ENCODE results near the gene STMP1.
"Not testable (repeated sequence)": the region's sequence is repeated elsewhere in the genome, so short reads cannot be mapped to it uniquely, and the experiment has no call there.

Gene STMP1

DNA sequence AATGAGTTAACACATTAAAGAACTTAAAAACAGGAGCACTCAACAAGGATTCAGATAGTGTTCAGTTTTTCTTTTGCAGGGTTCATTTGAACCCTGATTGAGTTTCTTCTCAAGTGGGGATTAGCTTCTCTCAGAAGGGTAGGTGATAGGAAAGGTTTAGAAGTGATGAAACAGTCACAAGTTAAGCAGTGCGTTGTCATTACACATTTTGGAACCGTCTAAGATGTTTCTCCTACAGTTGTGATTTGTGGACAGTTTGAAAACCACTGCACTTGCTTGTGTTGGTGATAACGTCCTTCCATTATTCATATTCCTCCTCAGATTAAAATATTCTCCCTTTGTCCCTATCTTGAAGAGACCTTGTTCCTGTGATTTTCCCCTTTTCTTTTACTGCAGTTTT, 2.7 kb downstream of the STMP1 start:
- no peak overlapping the region for H3K27ac ChIP-seq (ENCODE audit: low read depth, low read length)
- H3K36me3 ChIP-seq (ENCODE audit: control insufficient read depth, insufficient read depth, low read length), result peaks cover 6% of the 10 kb centered on the region; the same call in 1 of the 2 replicates
- H3K9me3 ChIP-seq (ENCODE audit: control insufficient read depth, insufficient read depth, low read depth, low read length), result peaks cover 7% of the 10 kb centered on the region; the same call in 1 of the 2 replicates
- no peaks in the 10 kb centered on the region for H3K27me3 ChIP-seq (ENCODE audit: control insufficient read depth, insufficient read depth, low read length)
- no peak overlapping the region for H3K4me3 ChIP-seq (ENCODE audit: low read depth, low read length)
- no peak overlapping the region for H3K9ac ChIP-seq (ENCODE audit: low read length)
- H3K4me1 ChIP-seq (ENCODE audit: control insufficient read depth, insufficient read depth, low read length), result peaks cover 6% of the 10 kb centered on the region

DNA sequence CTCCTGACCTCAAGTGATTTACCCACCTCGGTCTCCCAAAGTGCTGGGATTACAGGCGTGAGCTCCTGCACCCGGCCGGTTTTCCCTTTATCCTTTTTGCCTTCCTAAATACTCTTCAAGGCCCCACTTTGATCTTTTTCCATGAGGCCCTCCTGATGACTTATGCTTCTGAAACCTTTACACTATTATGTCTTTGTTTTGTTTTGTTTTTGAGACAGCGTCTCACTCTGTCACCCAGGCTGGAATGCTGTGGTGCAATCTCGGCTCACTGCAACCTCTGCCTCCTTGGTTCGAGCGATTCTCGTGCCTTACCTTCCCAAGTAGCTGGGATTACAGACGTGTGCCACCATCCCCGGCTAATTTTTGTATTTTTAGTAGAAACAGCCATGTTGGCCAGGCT, 3.8 kb downstream of the STMP1 start:
- Histone ChIP-seq H3K9me3 (ENCODE audit: control insufficient read depth, insufficient read depth, low read depth, low read length) (peaks cover 7% of the 10 kb centered on the region; the same call in 1 of the 2 replicates), H3K27me3 (ENCODE audit: control insufficient read depth, insufficient read depth, low read length) (no peaks in the 10 kb centered on the region), H3K4me1 (ENCODE audit: control insufficient read depth, insufficient read depth, low read length) (peaks cover 6% of the 10 kb centered on the region), H3K27ac (ENCODE audit: low read depth, low read length) (no peak overlapping the region), H3K4me3 (ENCODE audit: low read depth, low read length) (no peak overlapping the region), H3K36me3 (ENCODE audit: control insufficient read depth, insufficient read depth, low read length) (peaks cover 6% of the 10 kb centered on the region; the same call in 1 of the 2 replicates), H3K9ac (ENCODE audit: low read length) (no peak overlapping the region)

DNA sequence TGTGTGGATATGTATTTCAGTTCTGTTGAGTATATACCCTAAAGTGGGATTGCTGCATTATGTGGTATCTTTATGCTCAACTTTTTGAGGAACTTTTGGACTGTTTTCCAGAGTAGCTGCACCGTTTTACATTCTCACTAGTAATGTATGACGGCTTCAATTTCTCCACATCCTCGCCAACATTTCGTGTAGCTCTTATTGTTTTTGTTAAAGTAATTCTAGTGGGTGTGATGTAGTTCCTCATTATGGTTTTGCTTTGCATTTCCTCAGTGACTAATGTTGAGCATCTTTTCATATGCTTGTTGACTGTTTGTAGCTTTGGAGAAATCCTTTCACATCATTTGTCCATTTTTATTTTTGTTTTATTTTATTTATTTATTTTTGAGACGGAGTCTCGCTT, 4.5 kb downstream of the STMP1 start:
- Histone ChIP-seq H3K4me1 (ENCODE audit: control insufficient read depth, insufficient read depth, low read length) (peaks cover 1% of the 10 kb centered on the region), H3K27me3 (ENCODE audit: control insufficient read depth, insufficient read depth, low read length) (no peaks in the 10 kb centered on the region), H3K36me3 (ENCODE audit: control insufficient read depth, insufficient read depth, low read length) (peaks cover 6% of the 10 kb centered on the region; the same call in 1 of the 2 replicates), H3K9ac (ENCODE audit: low read length) (no peak overlapping the region), H3K27ac (ENCODE audit: low read depth, low read length) (no peak overlapping the region), H3K9me3 (ENCODE audit: control insufficient read depth, insufficient read depth, low read depth, low read length) (peaks cover 7% of the 10 kb centered on the region; the same call in 1 of the 2 replicates), H3K4me3 (ENCODE audit: low read depth, low read length) (no peak overlapping the region)

DNA sequence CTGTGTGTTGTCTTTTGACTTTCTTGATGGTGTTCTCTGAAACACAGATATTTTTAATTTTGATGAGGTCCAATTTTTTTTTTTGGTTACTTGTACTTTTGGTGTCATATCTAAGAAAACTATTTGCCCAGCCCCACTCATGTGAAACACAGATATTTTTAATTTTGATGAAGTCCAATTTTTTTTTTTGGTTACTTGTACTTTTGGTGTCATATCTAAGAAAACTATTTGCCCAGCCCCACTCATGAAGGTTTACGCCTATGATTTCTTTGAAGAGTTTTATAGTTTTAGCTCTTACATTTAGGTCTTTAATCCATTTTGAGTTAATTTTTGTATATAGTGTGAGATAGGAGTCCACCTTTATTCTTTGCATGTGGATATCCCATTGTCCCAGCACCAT, 5.3 kb downstream of the STMP1 start:
- not testable (repeated sequence) for H3K9me3 ChIP-seq (ENCODE audit: control insufficient read depth, insufficient read depth, low read depth, low read length); H3K27me3 ChIP-seq (ENCODE audit: control insufficient read depth, insufficient read depth, low read length); H3K4me3 ChIP-seq (ENCODE audit: low read depth, low read length); H3K36me3 ChIP-seq (ENCODE audit: control insufficient read depth, insufficient read depth, low read length); H3K27ac ChIP-seq (ENCODE audit: low read depth, low read length); H3K9ac ChIP-seq (ENCODE audit: low read length); H3K4me1 ChIP-seq (ENCODE audit: control insufficient read depth, insufficient read depth, low read length)

DNA sequence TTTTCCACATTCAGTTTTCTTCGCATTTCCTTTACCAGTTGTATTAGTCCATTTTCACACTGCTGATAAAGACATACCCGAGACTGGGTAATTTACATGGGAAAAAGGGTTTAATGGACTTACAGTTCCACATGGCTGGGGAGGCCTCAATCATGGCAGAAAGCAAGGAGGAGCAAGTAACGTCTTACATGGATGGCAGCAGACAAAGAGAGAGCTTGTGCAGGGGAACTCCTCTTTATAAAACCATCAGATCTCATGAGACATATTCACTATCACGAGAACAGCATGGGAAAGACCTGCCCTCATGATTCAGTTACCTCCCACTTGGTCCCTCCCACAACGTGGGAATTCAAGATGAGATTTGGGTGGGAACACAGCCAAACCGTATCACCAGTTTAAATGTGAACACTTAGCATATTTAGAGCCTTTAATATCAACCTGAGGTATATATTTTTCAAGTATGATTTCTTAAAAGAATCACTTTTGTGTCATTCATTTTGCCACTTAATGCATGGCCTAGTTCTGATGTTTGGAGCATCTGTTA, 6.6 kb downstream of the STMP1 start:
- not testable (repeated sequence) for H3K9ac ChIP-seq (ENCODE audit: low read length); H3K4me1 ChIP-seq (ENCODE audit: control insufficient read depth, insufficient read depth, low read length)

DNA sequence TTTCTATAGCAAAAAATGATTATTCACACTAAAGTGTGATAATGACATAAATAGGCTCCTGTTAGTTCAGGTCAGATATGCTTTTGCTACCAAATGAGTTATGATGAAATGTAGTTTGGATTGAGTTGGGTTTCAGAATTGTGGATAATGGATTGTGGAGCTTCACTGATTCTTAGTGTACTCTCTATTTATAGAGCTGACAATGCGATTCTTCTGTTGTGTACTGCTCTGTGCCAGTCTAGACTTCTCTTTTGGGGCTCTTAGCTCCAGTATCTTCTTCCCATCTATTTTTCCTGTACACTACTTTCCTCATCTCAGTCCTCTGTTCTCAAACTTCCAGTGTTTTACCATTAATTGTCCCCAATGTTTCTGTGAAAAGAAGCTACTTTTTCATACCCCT, 7.5 kb downstream of the STMP1 start:
- no peaks in the 10 kb centered on the region for H3K27me3 ChIP-seq (ENCODE audit: control insufficient read depth, insufficient read depth, low read length)
- peaks cover 7% of the 10 kb centered on the region; the same call in 1 of the 2 replicates for H3K9me3 ChIP-seq (ENCODE audit: control insufficient read depth, insufficient read depth, low read depth, low read length)
- no peaks in the 10 kb centered on the region for H3K4me1 ChIP-seq (ENCODE audit: control insufficient read depth, insufficient read depth, low read length)
- no peak overlapping the region for H3K9ac ChIP-seq (ENCODE audit: low read length)
- H3K36me3 ChIP-seq (ENCODE audit: control insufficient read depth, insufficient read depth, low read length), result peaks cover 22% of the 10 kb centered on the region
- H3K4me3 ChIP-seq (ENCODE audit: low read depth, low read length), result no peak overlapping the region
- H3K27ac ChIP-seq (ENCODE audit: low read depth, low read length), result no peak overlapping the region

More for the DNA sequence above, 6.6 kb downstream of the STMP1 start:
- not testable (repeated sequence) for H3K27me3 ChIP-seq (ENCODE audit: control insufficient read depth, insufficient read depth, low read length); H3K27ac ChIP-seq (ENCODE audit: low read depth, low read length); H3K4me3 ChIP-seq (ENCODE audit: low read depth, low read length); H3K9me3 ChIP-seq (ENCODE audit: control insufficient read depth, insufficient read depth, low read depth, low read length)
- peaks cover 14% of the 10 kb centered on the region; the same call in 1 of the 2 replicates for H3K36me3 ChIP-seq (ENCODE audit: control insufficient read depth, insufficient read depth, low read length)

DNA sequence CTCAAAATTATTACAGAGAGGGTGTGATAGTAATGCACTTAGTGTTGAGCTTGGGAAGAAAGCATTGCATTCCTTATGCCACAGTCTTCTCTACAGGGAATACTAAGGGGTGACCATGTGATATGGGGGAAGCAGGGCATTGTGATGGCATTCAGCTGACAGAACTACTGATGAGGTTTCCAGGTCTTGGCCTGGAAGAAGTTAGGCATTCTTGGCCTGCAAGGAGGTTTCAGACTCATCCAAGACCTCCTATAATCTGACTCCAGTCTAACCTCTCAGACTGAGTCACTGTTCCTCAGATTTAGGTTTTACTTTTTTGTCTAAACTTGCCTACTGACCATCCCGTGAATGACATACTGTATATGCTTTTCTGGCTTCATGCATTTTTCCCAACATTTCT, 7.9 kb downstream of the STMP1 start:
- Histone ChIP-seq H3K4me3 (ENCODE audit: low read depth, low read length) (no peak overlapping the region), H3K27me3 (ENCODE audit: control insufficient read depth, insufficient read depth, low read length) (no peaks in the 10 kb centered on the region), H3K4me1 (ENCODE audit: control insufficient read depth, insufficient read depth, low read length) (no peaks in the 10 kb centered on the region), H3K27ac (ENCODE audit: low read depth, low read length) (no peak overlapping the region), H3K9me3 (ENCODE audit: control insufficient read depth, insufficient read depth, low read depth, low read length) (peaks cover 7% of the 10 kb centered on the region; the same call in 1 of the 2 replicates), H3K9ac (ENCODE audit: low read length) (no peak overlapping the region), H3K36me3 (ENCODE audit: control insufficient read depth, insufficient read depth, low read length) (peaks cover 22% of the 10 kb centered on the region)

DNA sequence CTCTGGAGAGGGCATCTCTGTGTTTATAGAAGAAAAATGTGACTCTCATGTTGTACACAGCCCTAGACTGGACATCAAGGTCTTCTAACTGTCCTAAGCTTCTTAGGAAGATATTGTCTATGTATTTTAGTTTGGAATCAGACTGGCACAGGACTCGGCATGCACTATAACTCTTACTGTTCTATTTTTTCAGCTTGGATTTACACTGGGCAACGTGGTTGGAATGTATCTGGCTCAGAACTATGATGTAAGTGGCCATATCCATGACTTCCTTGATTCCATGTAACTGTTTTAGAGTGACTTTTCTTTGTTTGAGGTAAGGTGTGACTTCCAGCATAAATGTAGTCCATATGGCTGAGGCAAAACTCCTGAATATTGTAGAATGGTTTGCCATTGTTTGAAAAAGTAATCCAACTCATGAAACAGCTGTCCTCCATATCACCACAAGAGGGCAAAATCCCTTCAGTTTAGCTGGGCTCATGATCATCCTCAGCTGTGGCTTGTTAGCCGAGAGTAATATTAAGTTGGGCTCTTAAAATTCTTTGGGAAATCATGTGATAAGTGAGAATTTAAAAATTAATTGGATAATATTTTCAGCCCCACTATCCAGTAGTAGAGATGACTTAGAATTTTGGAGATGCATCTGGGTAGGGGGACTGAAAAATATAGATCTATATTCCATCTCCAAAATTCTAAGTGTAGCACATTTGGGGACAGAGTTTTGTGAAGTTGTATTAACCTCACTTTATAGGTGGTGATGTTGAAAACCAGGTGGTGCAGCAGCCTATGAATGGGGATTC, 10.4 kb downstream of the STMP1 start:
- Histone ChIP-seq H3K9ac (ENCODE audit: low read length) (no peak overlapping the region), H3K4me3 (ENCODE audit: low read depth, low read length) (no peak overlapping the region), H3K4me1 (ENCODE audit: control insufficient read depth, insufficient read depth, low read length) (no peaks in the 10 kb centered on the region), H3K9me3 (ENCODE audit: control insufficient read depth, insufficient read depth, low read depth, low read length) (peaks cover 7% of the 10 kb centered on the region; the same call in 1 of the 2 replicates), H3K27ac (ENCODE audit: low read depth, low read length) (no peak overlapping the region), H3K27me3 (ENCODE audit: control insufficient read depth, insufficient read depth, low read length) (no peaks in the 10 kb centered on the region), H3K36me3 (ENCODE audit: control insufficient read depth, insufficient read depth, low read length) (peaks cover 39% of the 10 kb centered on the region)

DNA sequence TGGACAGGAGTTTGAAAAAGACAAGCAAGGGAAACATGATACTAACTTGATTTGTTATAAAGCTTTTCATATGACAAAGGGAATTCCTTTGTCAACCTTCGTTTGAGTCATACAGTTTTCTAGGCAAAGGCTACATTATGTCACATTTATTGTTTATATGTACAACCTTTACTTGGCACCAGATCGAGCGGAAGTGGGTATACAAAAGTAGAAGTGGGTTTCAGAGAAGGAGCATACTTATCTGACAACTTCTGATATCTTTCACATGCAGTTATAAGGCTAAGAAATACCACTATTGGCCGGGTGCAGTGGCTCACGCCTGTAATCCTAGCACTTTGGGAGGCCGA, 11.0 kb downstream of the STMP1 start:
- Histone ChIP-seq H3K27ac (ENCODE audit: low read depth, low read length) (no peak overlapping the region), H3K36me3 (ENCODE audit: control insufficient read depth, insufficient read depth, low read length) (peaks cover 41% of the 10 kb centered on the region), H3K27me3 (ENCODE audit: control insufficient read depth, insufficient read depth, low read length) (no peaks in the 10 kb centered on the region), H3K4me1 (ENCODE audit: control insufficient read depth, insufficient read depth, low read length) (no peaks in the 10 kb centered on the region), H3K9ac (ENCODE audit: low read length) (no peak overlapping the region), H3K9me3 (ENCODE audit: control insufficient read depth, insufficient read depth, low read depth, low read length) (peaks cover 3% of the 10 kb centered on the region; the same call in 1 of the 2 replicates), H3K4me3 (ENCODE audit: low read depth, low read length) (no peak overlapping the region)

DNA sequence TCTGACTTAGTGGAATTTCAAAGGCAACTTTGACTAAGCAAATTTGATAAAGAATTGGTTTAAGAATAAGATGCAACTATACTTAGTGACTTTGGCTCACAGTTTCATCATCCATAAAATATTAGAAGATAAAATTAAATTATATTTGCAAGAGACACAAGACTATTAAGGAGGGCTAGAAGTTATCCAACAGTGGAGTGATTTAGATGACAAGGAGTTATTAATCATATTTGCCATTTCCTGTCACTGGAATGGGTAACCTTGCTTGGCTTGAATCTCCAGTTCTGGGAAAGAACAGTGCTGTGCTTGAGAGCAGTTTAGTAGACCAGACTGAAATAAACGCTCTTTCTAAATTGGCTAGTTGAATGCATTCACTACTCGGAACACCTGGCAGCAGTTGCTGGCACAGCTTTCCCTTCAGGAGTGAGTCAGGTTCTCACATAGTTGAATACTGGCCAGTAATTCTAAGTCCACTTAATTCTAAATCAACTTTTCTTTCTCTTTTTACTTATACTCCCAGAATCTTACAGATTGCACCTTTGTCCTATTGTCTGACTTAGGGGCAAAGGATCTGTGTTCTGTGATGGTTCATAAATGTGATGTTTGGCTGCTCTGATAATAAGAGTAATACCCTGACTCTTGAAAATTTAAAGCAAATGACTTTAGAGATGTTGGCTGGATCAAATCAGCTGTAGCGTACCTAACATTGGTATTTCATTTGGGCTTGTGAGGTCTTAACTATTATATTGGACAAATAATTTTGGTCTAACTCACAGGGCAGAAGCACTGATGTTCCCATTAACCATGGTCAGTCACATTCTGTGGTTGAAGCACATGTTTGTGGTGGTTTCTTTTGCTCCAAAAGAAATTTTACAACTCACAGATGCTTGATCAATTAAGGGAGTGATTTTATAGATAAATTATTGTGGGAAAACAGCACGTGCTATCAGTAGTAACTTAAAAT, 16.6 kb downstream of the STMP1 start:
- peaks cover 30% of the 10 kb centered on the region for H3K36me3 ChIP-seq (ENCODE audit: control insufficient read depth, insufficient read depth, low read length)
- H3K27ac ChIP-seq (ENCODE audit: low read depth, low read length), result no peak overlapping the region
- no peaks in the 10 kb centered on the region for H3K9me3 ChIP-seq (ENCODE audit: control insufficient read depth, insufficient read depth, low read depth, low read length)
- no peak overlapping the region for H3K9ac ChIP-seq (ENCODE audit: low read length)
- H3K4me3 ChIP-seq (ENCODE audit: low read depth, low read length), result no peak overlapping the region
- peaks cover 4% of the 10 kb centered on the region; the same call in 1 of the 2 replicates for H3K4me1 ChIP-seq (ENCODE audit: control insufficient read depth, insufficient read depth, low read length)
- no peaks in the 10 kb centered on the region for H3K27me3 ChIP-seq (ENCODE audit: control insufficient read depth, insufficient read depth, low read length)
